ENCODE data around the gene MTA2. TPM values are rescaled to one million over a fixed set of nuclear protein-coding genes. Genes with fewer than 3 reads are reported as not detected.

The MTA2 gene
- total RNA-seq, 1 donor from 2014 or later, result 172 TPM

DNA sequence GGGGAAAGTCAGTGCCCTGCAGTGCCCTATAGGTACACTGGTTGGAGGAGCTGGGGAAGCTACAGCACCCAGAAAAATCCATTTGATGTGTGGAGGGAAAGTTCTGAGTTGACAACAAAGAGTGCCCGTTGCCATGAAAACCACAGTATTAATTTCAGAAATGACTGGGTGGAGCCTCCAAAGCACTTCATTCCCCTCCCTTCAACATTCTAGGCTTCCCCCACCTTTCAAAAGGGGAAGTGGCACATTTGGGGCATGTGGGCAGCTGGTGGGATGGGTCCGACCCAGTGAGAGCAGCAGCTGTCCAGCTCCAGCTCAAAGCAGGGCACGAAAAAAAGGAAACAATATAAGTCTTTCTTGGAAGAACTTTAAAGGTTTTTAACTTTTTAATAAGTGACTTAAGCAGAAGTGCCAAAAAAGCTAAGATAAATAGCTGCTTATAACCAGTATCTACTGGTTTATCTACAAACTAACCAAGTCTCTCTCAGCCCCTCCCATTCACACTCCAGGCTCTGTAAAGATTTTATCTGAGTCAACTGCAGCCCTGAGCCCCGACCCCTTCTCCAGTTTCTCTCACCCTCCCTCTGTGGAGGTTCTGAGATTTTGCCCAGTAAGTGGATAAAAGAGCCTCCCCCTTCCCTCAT, 46.1 kb downstream of the MTA2 start:
- DNase-seq, result no peak
- peaks cover 32% of the 10 kb centered on the region for H3K4me1 Mint-ChIP-seq (ENCODE audit: low read depth, unreplicated experiment)
- TF ChIP-seq, protein P1, sequence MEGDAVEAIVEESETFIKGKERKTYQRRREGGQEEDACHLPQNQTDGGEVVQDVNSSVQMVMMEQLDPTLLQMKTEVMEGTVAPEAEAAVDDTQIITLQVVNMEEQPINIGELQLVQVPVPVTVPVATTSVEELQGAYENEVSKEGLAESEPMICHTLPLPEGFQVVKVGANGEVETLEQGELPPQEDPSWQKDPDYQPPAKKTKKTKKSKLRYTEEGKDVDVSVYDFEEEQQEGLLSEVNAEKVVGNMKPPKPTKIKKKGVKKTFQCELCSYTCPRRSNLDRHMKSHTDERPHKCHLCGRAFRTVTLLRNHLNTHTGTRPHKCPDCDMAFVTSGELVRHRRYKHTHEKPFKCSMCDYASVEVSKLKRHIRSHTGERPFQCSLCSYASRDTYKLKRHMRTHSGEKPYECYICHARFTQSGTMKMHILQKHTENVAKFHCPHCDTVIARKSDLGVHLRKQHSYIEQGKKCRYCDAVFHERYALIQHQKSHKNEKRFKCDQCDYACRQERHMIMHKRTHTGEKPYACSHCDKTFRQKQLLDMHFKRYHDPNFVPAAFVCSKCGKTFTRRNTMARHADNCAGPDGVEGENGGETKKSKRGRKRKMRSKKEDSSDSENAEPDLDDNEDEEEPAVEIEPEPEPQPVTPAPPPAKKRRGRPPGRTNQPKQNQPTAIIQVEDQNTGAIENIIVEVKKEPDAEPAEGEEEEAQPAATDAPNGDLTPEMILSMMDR (IDR thresholded peaks at IDR 0.05; ENCODE audit: partially characterized antibody, unreplicated experiment), result no peak
- peaks cover 5% of the 10 kb centered on the region for H3K36me3 Mint-ChIP-seq (ENCODE audit: unreplicated experiment)
- peaks cover 4% of the 10 kb centered on the region for H3K27me3 Mint-ChIP-seq (ENCODE audit: unreplicated experiment)
- peak overlapping the region; percentile 30 for H3K4me3 Mint-ChIP-seq (ENCODE audit: unreplicated experiment)
- no peaks in the 10 kb centered on the region for H3K9me3 Mint-ChIP-seq (ENCODE audit: unreplicated experiment)
- H3K27ac Mint-ChIP-seq (ENCODE audit: unreplicated experiment), result peak overlapping the region; percentile 31

DNA sequence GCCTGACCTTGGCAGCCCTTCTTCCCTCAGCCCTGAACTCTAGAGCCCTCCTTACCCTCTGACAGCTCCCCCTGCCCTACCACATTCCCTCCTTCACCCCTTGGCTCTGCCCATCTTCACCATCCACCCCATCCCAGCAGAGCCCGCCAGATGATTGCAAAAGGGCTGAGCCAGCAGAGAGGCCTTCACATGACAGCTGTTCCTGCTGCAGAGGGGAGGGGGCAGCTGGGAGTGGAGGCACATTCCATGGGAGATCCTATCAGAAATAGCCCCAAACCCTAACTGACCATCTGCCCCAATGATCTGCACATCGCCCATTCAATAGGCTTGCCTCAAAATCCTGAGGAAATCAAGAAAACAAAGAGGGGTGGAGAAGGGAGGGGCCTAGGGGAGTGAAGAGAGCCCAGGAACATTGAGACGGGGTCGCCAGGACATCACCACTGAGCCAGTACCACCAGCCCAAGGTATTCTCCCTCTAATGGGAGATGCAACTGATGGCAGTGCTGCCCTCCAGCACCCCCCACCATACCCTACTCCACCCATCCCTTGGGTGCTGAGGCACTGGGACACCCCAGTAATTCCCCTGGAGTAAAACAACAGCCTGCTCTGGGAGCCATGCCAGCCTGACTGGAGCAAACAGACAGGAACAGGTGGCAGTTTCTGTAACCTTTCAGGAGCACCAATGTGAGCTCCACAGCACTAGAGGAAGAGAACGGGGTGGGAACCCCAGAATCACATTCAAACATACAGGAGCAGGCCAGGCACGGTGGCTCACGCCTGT, 47.1 kb downstream of the MTA2 start:
- H3K4me3 Mint-ChIP-seq (ENCODE audit: unreplicated experiment), result no peak overlapping the region
- TF ChIP-seq, protein P1 (IDR thresholded peaks at IDR 0.05; ENCODE audit: partially characterized antibody, unreplicated experiment), result no peak
- peak overlapping the region; percentile 40 for H3K27ac Mint-ChIP-seq (ENCODE audit: unreplicated experiment)
- H3K9me3 Mint-ChIP-seq (ENCODE audit: unreplicated experiment), result no peaks in the 10 kb centered on the region
- peaks cover 5% of the 10 kb centered on the region for H3K27me3 Mint-ChIP-seq (ENCODE audit: unreplicated experiment)
- DNase-seq, result no peak
- peaks cover under 1% of the 10 kb centered on the region for H3K36me3 Mint-ChIP-seq (ENCODE audit: unreplicated experiment)
- peaks cover 31% of the 10 kb centered on the region for H3K4me1 Mint-ChIP-seq (ENCODE audit: low read depth, unreplicated experiment)

DNA sequence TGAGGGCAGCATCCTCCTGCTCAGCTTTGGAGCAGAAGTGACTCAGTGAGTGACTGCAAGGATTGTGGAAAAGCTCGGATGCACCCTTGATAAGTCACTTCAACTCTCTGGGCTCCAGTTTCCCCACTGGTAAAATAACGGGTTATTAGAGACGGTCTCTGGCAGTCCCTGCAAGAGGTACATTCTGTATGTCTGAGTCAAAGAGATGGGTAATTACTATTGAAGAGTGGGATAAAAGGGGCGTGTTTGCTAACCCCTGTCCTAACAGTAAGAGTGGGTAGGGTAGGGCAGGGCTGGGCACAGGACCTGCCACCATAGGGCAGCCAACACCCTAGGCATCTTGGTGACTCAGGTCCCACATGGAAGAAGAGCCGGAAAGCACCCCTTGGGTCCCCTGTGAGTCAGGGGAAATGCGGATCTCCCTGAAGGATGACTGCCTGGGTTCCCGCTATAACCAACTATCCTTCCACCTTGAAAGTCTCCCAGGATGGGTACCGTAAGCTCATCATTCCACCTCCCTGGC, 47.8 kb downstream of the MTA2 start:
- H3K27ac Mint-ChIP-seq (ENCODE audit: unreplicated experiment), result peak overlapping the region; percentile 40
- peaks cover 5% of the 10 kb centered on the region for H3K27me3 Mint-ChIP-seq (ENCODE audit: unreplicated experiment)
- TF ChIP-seq, protein P1 (IDR thresholded peaks at IDR 0.05; ENCODE audit: partially characterized antibody, unreplicated experiment), result no peak
- no peak for DNase-seq
- H3K4me3 Mint-ChIP-seq (ENCODE audit: unreplicated experiment), result peak overlapping the region; percentile 11
- H3K36me3 Mint-ChIP-seq (ENCODE audit: unreplicated experiment), result no peaks in the 10 kb centered on the region
- no peaks in the 10 kb centered on the region for H3K9me3 Mint-ChIP-seq (ENCODE audit: unreplicated experiment)
- peaks cover 31% of the 10 kb centered on the region for H3K4me1 Mint-ChIP-seq (ENCODE audit: low read depth, unreplicated experiment)

DNA sequence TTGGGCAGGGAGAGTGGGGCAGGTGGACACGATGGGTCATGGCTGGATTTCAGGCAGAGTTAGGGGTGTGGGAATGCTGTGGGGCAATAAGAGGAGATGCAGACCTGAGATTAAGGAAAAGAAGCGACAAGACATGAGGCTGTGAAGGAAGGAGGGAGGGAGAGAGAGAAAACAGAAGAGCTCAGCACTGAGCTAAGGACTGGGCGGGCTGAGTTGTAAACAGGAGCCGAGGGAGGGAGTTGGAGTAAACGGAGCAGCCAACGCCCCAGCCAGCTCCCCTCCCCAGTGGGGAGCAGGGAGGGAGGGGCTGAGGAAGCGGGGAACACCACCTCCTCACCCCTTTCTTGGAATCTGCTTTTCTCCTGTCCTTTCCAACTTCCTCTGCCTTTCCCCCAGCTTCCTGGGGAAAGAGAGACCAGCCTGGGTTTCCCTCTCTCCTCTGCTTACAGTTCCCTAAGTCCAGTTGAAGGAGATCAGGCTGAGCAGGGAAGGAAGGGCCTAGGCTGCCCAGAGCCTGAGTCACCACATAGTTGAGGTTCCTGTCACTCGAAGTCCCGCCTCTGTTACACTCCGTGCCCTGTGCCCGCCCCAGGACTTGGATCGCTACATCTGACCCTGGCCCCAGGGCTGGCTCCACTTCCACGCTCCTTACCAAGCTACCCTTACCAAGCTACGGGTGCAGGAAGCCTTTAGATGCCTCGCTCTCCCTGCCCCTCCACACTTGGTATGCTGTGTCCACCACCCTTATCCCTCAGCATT, 48.4 kb downstream of the MTA2 start:
- peak overlapping the region; percentile 59 for H3K27ac Mint-ChIP-seq (ENCODE audit: unreplicated experiment)
- H3K4me3 Mint-ChIP-seq (ENCODE audit: unreplicated experiment), result peak overlapping the region; percentile 26
- no peaks in the 10 kb centered on the region for H3K9me3 Mint-ChIP-seq (ENCODE audit: unreplicated experiment)
- DNase-seq, result no peak
- H3K36me3 Mint-ChIP-seq (ENCODE audit: unreplicated experiment), result no peaks in the 10 kb centered on the region
- peaks cover 8% of the 10 kb centered on the region for H3K27me3 Mint-ChIP-seq (ENCODE audit: unreplicated experiment)
- H3K4me1 Mint-ChIP-seq (ENCODE audit: low read depth, unreplicated experiment), result peaks cover 31% of the 10 kb centered on the region
- TF ChIP-seq, protein P1 (IDR thresholded peaks at IDR 0.05; ENCODE audit: partially characterized antibody, unreplicated experiment), result no peak

All from glutamatergic neuron (in vitro differentiated cells).